HG02623 (cell line): ENCODE data around the gene NLGN1.
"Not testable (repeated sequence)": the region's sequence is repeated elsewhere in the genome, so short reads cannot be mapped to it uniquely, and the experiment has no call there.

Source experiments
- ATAC-seq: cut with Tn5 transposase; IDR thresholded peaks from one replicate; pipeline ENCODE4 v1.9.1; 2021; ENCODE audit warnings: moderate library complexity; ENCODE audit not compliant: unreplicated experiment

The NLGN1 gene

DNA sequence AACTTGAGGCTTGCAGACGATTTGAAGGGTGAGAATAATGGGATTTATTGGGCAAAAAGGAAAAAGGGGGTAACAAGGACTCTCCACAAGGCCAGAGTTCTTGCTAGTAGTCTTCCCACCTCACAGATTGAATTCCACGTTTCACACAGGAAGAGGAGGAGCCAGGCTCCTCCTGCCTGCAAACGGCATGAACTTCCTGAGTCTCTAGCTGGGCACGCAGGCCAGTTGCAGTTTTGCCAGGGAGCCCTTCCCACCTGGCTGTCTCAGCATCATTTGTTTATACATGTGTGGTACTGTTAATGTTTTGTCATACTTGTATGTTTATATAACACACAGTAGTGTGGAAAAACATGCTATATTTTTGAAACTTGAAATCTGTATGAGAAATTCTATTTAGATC lies 155.0 kb downstream of the NLGN1 start:
- ATAC-seq = no peak

GRCh38 chr3:173553635-173554280 lies 156.2 kb downstream of the NLGN1 start:
- ATAC-seq = peak; percentile 53

DNA sequence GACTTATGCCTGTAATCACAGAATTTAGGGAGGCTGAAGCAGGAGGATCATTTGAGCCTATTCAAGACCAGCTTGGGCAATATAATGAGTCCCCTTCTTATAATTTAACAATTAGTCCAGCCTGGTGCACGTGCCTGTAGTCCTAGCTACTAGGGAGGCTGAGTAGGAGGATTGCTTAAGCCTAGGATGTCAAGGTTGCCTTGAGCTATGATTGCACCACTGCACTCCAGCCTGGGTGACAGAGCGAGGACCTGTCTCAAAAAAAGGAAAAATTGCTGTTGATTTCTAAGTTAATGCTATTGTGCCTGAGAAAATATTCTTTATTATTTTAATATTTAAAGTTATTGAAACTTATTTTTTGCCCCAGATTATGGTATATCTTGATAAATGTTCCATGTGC lies 159.0 kb downstream of the NLGN1 start:
- no peak for ATAC-seq

DNA sequence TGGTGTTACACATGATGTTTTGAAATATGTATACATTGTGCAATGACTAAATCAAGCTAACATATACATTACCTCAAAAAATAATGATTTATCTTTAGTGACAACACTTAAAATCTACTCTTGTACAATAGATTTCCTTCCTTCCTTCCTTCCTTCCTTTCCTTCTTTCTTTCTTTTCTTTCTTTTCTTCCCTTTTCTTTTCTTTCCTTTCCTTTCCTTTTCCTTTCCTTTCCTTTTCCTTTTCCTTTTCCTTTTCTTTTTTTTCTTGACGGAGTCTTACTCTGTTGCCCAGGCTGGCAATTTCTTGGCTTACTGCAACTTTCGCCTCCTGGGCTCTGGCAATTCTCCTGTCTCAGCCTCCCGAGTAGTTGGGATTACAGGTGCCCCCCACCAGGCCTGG lies 170.5 kb downstream of the NLGN1 start:
- ATAC-seq = no peak

- ATAC-seq = no peak
These were observed 171.1 kb downstream of the NLGN1 start for GRCh38 chr3:173568623-173569022.

DNA sequence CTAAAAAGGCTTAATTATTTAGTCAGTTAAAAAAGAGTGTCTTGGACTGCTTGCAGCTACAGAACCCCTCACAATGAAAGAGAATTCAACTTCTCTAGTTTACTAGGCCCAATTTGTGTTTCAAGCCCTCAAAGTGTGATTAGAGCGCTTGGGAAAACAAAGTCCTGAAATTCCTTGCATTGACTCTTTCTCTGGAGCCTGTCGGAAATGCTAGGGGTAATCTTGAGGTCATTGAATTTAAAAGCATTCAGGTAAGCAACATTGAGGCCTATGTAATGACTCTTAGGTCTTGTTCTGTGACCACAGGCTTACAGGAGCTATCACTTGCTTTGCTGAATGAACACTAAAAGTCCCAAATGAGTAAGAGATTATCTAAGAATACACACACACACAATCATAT lies 186.0 kb downstream of the NLGN1 start:
- ATAC-seq = no peak

DNA sequence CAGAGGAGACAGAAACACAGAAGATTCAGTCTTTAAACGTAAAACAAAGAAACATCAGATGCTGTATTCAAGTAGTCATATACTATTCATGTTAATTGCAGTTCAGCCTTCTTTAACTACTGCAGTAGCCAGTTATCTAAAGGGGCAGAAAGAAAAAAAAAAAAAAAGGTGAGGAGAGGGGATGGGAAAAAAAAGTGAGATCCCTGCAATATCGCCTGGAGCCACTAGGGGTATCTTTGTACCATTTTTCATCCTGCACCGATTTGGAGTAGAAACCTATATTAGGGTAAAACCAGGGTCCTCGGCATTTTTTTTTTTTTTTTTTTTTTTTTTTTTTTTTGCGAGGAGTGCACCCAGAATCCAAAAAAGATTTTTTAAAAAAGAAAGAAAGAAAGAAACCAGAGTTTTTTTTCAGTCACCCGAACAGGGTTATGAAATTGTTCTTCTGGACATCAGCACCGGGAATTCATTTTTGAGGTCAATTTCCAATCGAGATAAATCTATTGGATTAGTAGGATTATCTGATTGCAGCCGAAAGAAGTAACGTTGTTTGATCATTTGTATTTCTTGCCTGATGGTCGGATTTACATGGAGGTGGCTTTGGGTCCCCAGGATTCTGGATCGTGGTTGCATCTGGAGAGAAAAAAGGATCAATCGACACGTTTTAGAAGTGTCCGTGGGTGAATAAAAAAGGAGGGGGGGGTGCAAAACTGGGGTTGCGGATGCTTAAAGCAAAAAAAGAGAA lies 186.7 kb downstream of the NLGN1 start:
- peak; percentile 63 for ATAC-seq

DNA sequence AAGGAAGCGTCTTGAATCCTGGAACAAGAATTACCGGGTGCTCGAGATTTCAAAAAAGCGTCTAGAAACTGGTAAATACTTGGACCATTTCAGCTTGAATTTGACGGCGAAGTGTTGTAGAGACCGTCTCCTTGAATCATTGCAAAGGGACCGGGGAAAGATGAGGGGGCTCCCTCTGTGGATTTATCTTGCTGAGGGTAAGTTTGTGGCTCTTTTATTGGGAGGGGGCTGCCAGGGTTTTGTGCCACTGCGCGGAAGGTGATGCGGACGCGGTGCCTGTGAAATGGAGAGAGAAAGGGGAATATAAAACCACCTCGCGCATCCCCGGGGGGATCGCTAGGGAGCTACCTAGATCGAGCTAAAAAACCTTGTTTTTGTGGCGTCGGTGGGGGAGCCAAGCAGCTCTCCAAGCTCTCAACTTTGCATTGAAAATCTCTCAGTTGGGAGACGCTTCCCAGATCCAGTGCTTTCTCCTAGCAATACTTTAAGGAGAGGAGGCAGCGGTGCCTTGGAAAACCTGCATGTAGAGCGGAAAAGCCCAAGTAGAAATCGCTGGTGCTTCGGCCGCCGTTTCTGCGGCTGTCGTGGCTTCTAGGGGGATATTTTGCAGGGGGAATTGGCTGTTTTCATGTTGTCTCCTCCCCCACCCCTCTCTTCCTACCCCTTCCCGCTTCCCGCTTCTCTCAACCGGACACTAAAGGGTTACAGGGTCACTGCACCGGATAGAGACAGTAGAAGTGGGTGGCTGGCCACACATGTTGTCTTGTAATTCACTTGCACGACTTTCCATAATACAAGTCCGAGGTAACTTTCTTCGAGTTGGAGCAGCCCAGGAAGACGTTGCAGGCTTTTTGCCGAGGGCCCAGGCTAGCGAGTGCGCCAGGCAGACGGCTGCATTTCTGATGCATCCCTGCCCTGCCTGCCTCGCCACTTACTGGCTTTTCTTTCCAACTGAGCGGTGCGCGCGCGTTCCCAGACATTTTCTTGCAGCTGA lies 187.6 kb downstream of the NLGN1 start:
- ATAC-seq = no peak

DNA sequence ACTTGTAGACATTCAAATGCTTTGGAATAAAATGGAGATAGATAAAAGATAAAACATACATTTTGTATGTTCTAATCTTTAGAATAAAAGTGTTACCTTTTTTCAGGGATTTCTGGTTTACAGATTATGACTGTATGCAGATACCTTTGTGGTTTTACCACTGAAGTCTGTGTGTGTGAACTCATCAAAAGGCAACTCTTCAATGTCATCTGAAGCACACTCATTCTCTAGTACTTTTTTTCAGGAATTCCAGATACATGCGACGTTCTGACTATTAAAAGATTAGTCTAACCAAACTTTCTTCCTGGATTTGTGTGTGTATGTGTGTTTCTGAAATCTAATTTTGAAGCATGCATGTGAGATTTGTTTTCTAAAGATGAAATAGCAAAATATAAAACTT lies 188.6 kb downstream of the NLGN1 start:
- no peak for ATAC-seq

GRCh38 chr3:173587055-173587454 lies 189.5 kb downstream of the NLGN1 start:
- no peak for ATAC-seq

GRCh38 chr3:173588556-173588955 lies 191.0 kb downstream of the NLGN1 start:
- ATAC-seq = no peak

- no peak for ATAC-seq
These were observed 191.6 kb downstream of the NLGN1 start for GRCh38 chr3:173589116-173589515.

DNA sequence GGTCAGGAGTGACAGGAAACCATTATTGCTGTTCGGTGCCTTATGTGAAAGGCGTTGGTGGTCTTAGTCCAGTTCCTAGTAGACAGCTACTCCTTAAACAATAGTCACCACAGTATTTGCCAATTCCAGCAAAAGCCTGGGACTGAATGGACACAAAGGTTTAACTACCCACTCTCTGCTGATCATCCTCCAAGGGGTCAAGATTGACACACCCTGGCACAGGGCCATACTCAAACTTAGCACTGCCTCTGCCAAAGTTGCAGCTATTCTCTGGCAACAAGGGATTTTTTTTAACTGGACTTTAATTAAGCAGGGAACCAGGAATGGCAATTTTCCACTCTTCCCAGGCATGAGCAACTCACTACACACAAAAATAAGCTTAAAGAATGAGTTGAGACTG lies 193.9 kb downstream of the NLGN1 start:
- ATAC-seq = no peak

DNA sequence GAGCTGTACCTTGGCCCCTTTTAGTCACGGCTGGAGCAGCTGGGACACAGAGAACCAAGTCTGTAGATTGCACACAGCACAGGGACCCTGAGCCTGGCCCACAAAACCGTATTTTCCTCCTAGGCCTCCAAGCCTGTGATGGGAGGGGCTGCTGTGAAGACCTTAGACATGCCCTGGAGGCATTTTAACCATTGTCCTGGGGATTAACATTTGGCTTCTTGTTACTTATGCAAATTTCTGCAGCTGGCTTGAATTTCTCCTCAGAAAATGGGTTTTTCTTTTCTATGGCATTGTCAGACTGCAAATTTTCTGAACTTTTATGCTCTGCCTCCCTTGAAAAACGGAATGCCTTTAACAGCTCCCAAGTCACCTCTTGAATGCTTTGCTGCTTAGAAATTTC lies 197.3 kb downstream of the NLGN1 start:
- not testable (repeated sequence) for ATAC-seq

DNA sequence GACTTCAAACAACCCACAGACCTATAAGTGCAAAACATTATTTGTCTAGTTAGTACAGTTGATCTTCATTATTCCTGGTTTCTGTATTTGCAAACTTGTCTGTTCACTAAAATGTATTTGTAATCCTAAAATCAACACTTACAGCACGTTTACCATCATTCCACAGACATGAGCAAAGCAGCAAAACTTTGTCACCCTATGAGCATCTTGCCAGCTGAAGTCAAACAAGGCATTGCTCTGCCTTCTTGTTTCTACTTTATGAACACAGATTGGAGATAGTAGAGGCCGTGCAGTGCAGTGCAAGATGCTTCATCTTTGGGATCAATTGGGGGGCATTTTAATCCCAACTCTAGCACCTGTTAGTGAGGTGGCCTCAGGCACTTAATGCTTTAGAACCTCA lies 202.1 kb downstream of the NLGN1 start:
- no peak for ATAC-seq

GRCh38 chr3:173614522-173614921 lies 217.0 kb downstream of the NLGN1 start:
- ATAC-seq = no peak

DNA sequence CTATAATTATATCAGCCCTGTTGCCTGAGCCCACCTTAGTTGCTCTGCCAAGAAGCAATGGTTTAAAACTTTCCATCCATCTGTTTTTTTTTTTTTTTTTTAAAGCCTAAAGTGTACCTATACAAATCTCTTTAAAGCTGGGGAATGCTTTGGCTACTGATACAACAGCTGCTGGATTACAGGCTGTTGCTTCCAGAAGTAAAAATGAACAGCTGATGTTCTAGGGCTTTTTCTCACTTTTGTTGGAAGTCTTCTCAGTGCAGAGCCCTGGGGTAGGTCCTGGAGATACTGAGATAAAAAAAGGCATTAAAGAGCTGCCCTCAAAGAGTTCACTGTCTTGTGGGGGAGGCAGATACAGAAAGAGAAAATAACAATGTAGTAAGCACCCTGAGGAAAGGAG lies 218.1 kb downstream of the NLGN1 start:
- ATAC-seq = no peak

GRCh38 chr3:173617490-173617889 lies 219.9 kb downstream of the NLGN1 start:
- ATAC-seq = no peak

DNA sequence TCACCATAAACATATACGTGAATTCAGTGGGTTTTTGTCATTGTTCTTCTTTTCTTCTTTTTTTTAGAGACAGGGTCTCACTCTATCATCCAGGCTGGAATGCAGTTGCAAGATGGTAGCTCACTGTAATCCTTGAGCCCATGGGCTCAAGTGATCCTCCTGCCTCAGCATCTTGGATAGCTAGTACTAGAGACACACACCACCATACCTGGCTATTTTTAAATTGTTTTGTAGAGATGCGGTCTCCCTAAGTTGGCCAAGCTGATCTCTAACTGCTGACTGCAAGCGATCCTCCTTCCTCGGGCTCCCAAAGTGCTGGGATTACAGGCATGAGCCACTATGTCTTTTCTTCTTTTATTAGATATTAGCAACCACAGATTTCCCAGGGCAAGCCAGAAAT lies 220.6 kb downstream of the NLGN1 start:
- no peak for ATAC-seq

DNA sequence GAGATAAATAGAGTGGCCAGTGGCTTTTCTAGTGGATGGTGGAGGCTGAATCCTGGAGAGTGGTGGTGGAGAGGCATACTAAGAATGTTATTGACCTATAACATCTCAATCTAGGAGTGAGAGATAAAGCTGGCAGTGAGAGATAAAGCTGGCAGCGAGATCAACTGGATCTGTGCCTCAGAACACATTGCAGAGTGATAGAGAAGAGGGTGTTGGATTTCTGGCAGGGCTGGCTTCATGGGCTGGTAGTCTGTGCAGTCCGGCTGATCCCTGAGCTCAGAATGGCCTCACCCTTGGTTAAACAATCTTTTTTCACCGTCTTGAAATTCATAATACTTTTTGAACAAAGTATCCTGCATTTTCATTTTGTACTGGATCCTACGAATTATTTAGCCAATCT lies 221.2 kb downstream of the NLGN1 start:
- ATAC-seq = no peak

- no peak for ATAC-seq
These were observed 224.6 kb downstream of the NLGN1 start for GRCh38 chr3:173622166-173622565.

- no peak for ATAC-seq
These were observed 226.5 kb downstream of the NLGN1 start for GRCh38 chr3:173624086-173624485.
